HCT116 (cell line): ENCODE data around the gene BAD. TPM values are rescaled to one million over a fixed set of nuclear protein-coding genes. Genes with fewer than 3 reads are reported as not detected.

Experiments
- ATAC-seq: fragments of 200-7000 bp; cut with Tn5 transposase; 2 replicates; pipeline ENCODE4 v1.9.1; 2020; ENCODE audit warnings: mild to moderate bottlenecking, moderate library complexity
- BruUV-seq: library from RNA; stranded (reverse); fragments of 400-500 nt; replicated peaks from 2 replicates; lab custom pipeline; 2021; lab: Mats Ljungman, UMichigan
- CTCF ChIA-PET: fragments of 300-600 bp; sonication (Branson Sonifier 250); formaldehyde crosslinking; loops from one replicate; lab custom pipeline; 2021; ENCODE audit warnings: antibody characterized with exemption; lab: Charles Lee
- POLR2A ChIA-PET: fragments of 300-600, 350-600 bp; sonication (Branson Sonifier 250); formaldehyde crosslinking; loops from one replicate; lab custom pipeline; 2021; ENCODE audit warnings: antibody characterized with exemption; lab: Charles Lee
- RAD21 ChIA-PET, 2 experiments: fragments of 300-600 bp; sonication (Branson Sonifier 250); formaldehyde crosslinking; loops; one replicate each; lab custom pipeline; 2023; ENCODE audit warnings: low total read pairs in 2 of 2; ENCODE audit not compliant: uncharacterized antibody in 2 of 2, unreplicated experiment in 2 of 2, low non-redundant PET in 1 of 2; lab: Charles Lee
- DNase-seq: peaks from one replicate; pipeline ENCODE4 v3.0.0-alpha.2; 2010; ENCODE audit warnings: low read depth, low spot score
- H2AFZ ChIP-seq: fragments of 200-600 bp; shearing (Covaris generic), sonication (generic); 2 replicates; pipeline ENCODE4 v1.6.1; 2017; ENCODE audit warnings: low read depth, mixed run types, mixed read lengths, antibody characterized with exemption, low read length; ENCODE audit not compliant: poor library complexity, severe bottlenecking
- H3K27ac ChIP-seq: 2 replicates; pipeline ENCODE4 v1.5.1; 2012; ENCODE audit warnings: low read depth, low read length
- H3K27me3 ChIP-seq: fragments of 200-600 bp; sonication (generic); 2 replicates; pipeline ENCODE4 v1.6.1; 2016; ENCODE audit warnings: mixed run types, low read length, mixed read lengths; ENCODE audit not compliant: insufficient read depth
- H3K36me3 ChIP-seq, 2 experiments: fragments of 200-500 bp in 1 of 2; fragments of 200-600 bp in 1 of 2; sonication (Bioruptor generic) in 1 of 2; sonication (generic) in 1 of 2; 2 replicates each; pipeline versions ENCODE4 v1.5.1 to v1.6.1; 2014 to 2016; ENCODE audit warnings: low read length in 2 of 2, inconsistent platforms in 1 of 2, mixed read lengths in 1 of 2, mixed run types in 1 of 2; ENCODE audit not compliant: insufficient read depth in 2 of 2, control insufficient read depth in 1 of 2
- H3K4me1 ChIP-seq, 2 experiments: fragments of 200-600 bp in 1 of 2; sonication (generic) in 1 of 2; 2 replicates each; pipeline versions ENCODE4 v1.5.1 to v1.6.1; 2012 to 2017; ENCODE audit warnings: low read length in 2 of 2, inconsistent platforms in 1 of 2, mild to moderate bottlenecking in 1 of 2, mixed read lengths in 1 of 2, mixed run types in 1 of 2, moderate library complexity in 1 of 2; ENCODE audit not compliant: insufficient read depth in 2 of 2, control insufficient read depth in 1 of 2
- H3K4me2 ChIP-seq: fragments of 200-600 bp; sonication (generic); 2 replicates; pipeline ENCODE4 v1.6.1; 2017; ENCODE audit warnings: mixed run types, low read length, mixed read lengths
- H3K4me3 ChIP-seq, 2 experiments: fragments of 200-600 bp in 1 of 2; sonication (generic) in 1 of 2; replicated peaks in 1 of 2; 2 replicates each; pipeline ENCODE4 v1.5.1; 2011 to 2016; ENCODE audit warnings: low read length in 2 of 2, control low read depth in 1 of 2, low read depth in 1 of 2, mild to moderate bottlenecking in 1 of 2, mixed read lengths in 1 of 2, mixed run types in 1 of 2
- H3K79me2 ChIP-seq: fragments of 200-600 bp; sonication (generic); 2 replicates; pipeline ENCODE4 v1.6.1; 2017; ENCODE audit warnings: mild to moderate bottlenecking, mixed run types, low read length, moderate library complexity, mixed read lengths; ENCODE audit not compliant: insufficient read depth
- H3K9ac ChIP-seq: fragments of 200-600 bp; sonication (generic); 2 replicates; pipeline ENCODE4 v1.6.1; 2016; ENCODE audit warnings: low read length, mixed read lengths
- H3K9me2 ChIP-seq: fragments of 200-600 bp; sonication (generic), shearing (Covaris generic); 2 replicates; pipeline ENCODE4 v1.6.1; 2017; ENCODE audit warnings: mixed run types, mild to moderate bottlenecking, moderate library complexity; ENCODE audit not compliant: insufficient read depth
- H3K9me3 ChIP-seq, 2 experiments: fragments of 200-500 bp in 1 of 2; fragments of 200-600 bp in 1 of 2; sonication (Bioruptor generic) in 1 of 2; sonication (generic) in 1 of 2; 2 replicates each; pipeline ENCODE4 v1.6.1; 2014 to 2017; ENCODE audit warnings: low read length in 2 of 2, mixed read lengths in 2 of 2, inconsistent platforms in 1 of 2, low read depth in 1 of 2, mild to moderate bottlenecking in 1 of 2, mixed run types in 1 of 2, moderate library complexity in 1 of 2; ENCODE audit not compliant: control insufficient read depth in 1 of 2, insufficient read depth in 1 of 2
- H4K20me1 ChIP-seq: fragments of 200-600 bp; sonication (generic), shearing (Covaris generic); 2 replicates; pipeline ENCODE4 v1.6.1; 2017; ENCODE audit warnings: mixed run types, mild to moderate bottlenecking, moderate library complexity; ENCODE audit not compliant: insufficient read depth
- CEBPB ChIP-seq: IDR thresholded peaks from 2 replicates; pipeline ENCODE4 v1.6.1; 2012; ENCODE audit warnings: low read depth
- CTCF ChIP-seq, 3 experiments: fragments of 200-600 bp in 1 of 3; sonication (generic) in 1 of 3; IDR thresholded peaks in 2 of 3; conservative IDR thresholded peaks in 1 of 3; 2 replicates each; pipeline ENCODE4 v1.5.1; 2012 to 2017; ENCODE audit warnings: low read depth in 2 of 3, low read length in 2 of 3, antibody characterized with exemption in 1 of 3, borderline replicate concordance in 1 of 3, control low read depth in 1 of 3, mild to moderate bottlenecking in 1 of 3, mixed read lengths in 1 of 3, mixed run types in 1 of 3, moderate library complexity in 1 of 3; ENCODE audit not compliant: insufficient read depth in 1 of 3
- EZH2 ChIP-seq: fragments of 200-600 bp; sonication (generic); IDR thresholded peaks from 2 replicates; pipeline ENCODE4 v1.6.1; 2017; ENCODE audit warnings: antibody characterized with exemption, mixed run types
- EZH2phosphoT487 ChIP-seq: fragments of 200-600 bp; IDR thresholded peaks from 2 replicates; pipeline ENCODE4 v1.6.1; 2018; ENCODE audit warnings: antibody characterized with exemption, borderline replicate concordance
- POLR2A ChIP-seq: IDR thresholded peaks from 2 replicates; pipeline ENCODE4 v1.7.0; 2011; ENCODE audit warnings: borderline replicate concordance; ENCODE audit not compliant: insufficient read depth, insufficient read length; ENCODE audit errors: extremely low read depth
- POLR2AphosphoS5 ChIP-seq: IDR thresholded peaks from 2 replicates; pipeline ENCODE4 v1.6.1; 2011; ENCODE audit warnings: mild to moderate bottlenecking, low read depth, low read length, moderate library complexity
- REST ChIP-seq: IDR thresholded peaks from 2 replicates; pipeline ENCODE4 v1.6.1; 2012; ENCODE audit warnings: low read depth
- SIN3A ChIP-seq: IDR thresholded peaks from 2 replicates; pipeline ENCODE4 v1.6.1; 2012; ENCODE audit warnings: low read depth
- TCF7L2 ChIP-seq: IDR thresholded peaks from 2 replicates; pipeline ENCODE4 v1.7.0; 2011; ENCODE audit warnings: borderline replicate concordance, inconsistent platforms; ENCODE audit not compliant: insufficient read depth, insufficient read length; ENCODE audit errors: extremely low read depth
- ZFX ChIP-seq: fragments of 450-650 bp; IDR thresholded peaks from 2 replicates; pipeline ENCODE4 v1.6.1; 2017
- intact Hi-C: fragments of 100-400 bp; cut with micrococcal nuclease; formaldehyde crosslinking; loops from 2 replicates; pipeline ENCODE4 v1.10.0; 2022
- total RNA-seq: library from RNA; stranded (reverse); gene quantifications from one replicate; pipeline ENCODE4 v1.2.1, GENCODE V29; 2021; ENCODE audit not compliant: unreplicated experiment

Gene BAD
- total RNA-seq, 1 experiment from 2014 or later: 51.9 TPM

- H3K27ac ChIP-seq: peak overlapping the region; percentile 89
- no peak overlapping the region for H2AFZ ChIP-seq
- H4K20me1 ChIP-seq: no peaks in the 10 kb centered on the region
- ChIA-PET CTCF (interaction anchor here (1.1 to 1.5 kb wide), 4 partner anchors 18 to 105 kb away, joined by 3 to 11 read pairs (median 4); partner anchors contain the start of genes NUDT22 and TRPT1), POLR2A (interaction anchor here (0.9 to 1.9 kb wide), 3 partner anchors 17 to 66 kb away, joined by 3 to 10 read pairs (median 7); partner anchors contain the start of genes PRDX5 and TRMT112), RAD21 (interaction anchor here in 1 of 2 experiments (1.3 kb wide), 1 partner anchor 47 kb away, joined by 4 read pairs; no protein-coding TSS in a partner anchor)
- TF ChIP-seq POLR2AphosphoS5 (no peak), TCF7L2 (no peak), SIN3A (no peak)
- no TSS peak for BruUV-seq
- H3K4me3 ChIP-seq: peak overlapping the region; percentile 96 to 98
- H3K4me2 ChIP-seq: peak overlapping the region; percentile 95
- peaks cover 9 to 25% of the 10 kb centered on the region in 2 experiments; a peak in 3 of 4 replicates for H3K36me3 ChIP-seq
- peak overlapping the region; percentile 97 for H3K9ac ChIP-seq
- peaks cover 27 to 66% of the 10 kb centered on the region in 2 experiments for H3K4me1 ChIP-seq
- peaks cover 35% of the 10 kb centered on the region for H3K79me2 ChIP-seq
- no peaks in the 10 kb centered on the region for H3K27me3 ChIP-seq
- DNase-seq: no peak
- intact Hi-C loops: loop anchor here (2.0 kb wide), 1 partner anchor 53 kb away; the partner anchor contains the start of gene ESRRA
- H3K9me3 ChIP-seq: no peaks in the 10 kb centered on the region
- H3K9me2 ChIP-seq: no peaks in the 10 kb centered on the region
- no peak for ATAC-seq
Measured at GRCh38 chr11:64251753-64252002, 32.8 kb downstream of the BAD start.

- no peaks in the 10 kb centered on the region for H3K9me2 ChIP-seq
- intact Hi-C loops: loop anchor here (2.0 kb wide), 1 partner anchor 54 kb away; the partner anchor contains the start of gene ESRRA
- CTCF ChIA-PET: interaction anchor here (1.1 to 1.8 kb wide), 7 partner anchors 10 to 105 kb away, joined by 3 to 11 read pairs (median 4); partner anchors contain the start of genes FKBP2, NUDT22 and TRPT1
- ATAC-seq (peak; percentile 59), DNase-seq (no peak)
- peak within 1 kb of the TSS; percentile 97 for H3K9ac ChIP-seq
- H3K27me3 ChIP-seq: no peaks in the 10 kb centered on the region
- peak within 1 kb of the TSS; percentile 89 for H3K27ac ChIP-seq
- H3K36me3 ChIP-seq: peaks cover 6 to 20% of the 10 kb centered on the region in 2 experiments; a peak in 3 of 4 replicates
- peak within 1 kb of the TSS; percentile 96 to 98 for H3K4me3 ChIP-seq
- H3K9me3 ChIP-seq: no peaks in the 10 kb centered on the region
- peaks cover 24 to 61% of the 10 kb centered on the region in 2 experiments for H3K4me1 ChIP-seq
- H2AFZ ChIP-seq: no peak within 1 kb of the TSS
- peaks cover 37% of the 10 kb centered on the region for H3K79me2 ChIP-seq
- H4K20me1 ChIP-seq: no peaks in the 10 kb centered on the region
- RAD21 ChIA-PET: interaction anchor here in 1 of 2 experiments (1.3 kb wide), 1 partner anchor 47 kb away, joined by 4 read pairs; no protein-coding TSS in a partner anchor
- H3K4me2 ChIP-seq: peak within 1 kb of the TSS; percentile 95
- TF ChIP-seq CTCF (IDR thresholded peaks at IDR 0.05 in 2 of 3, conservative IDR thresholded peaks at IDR 0.05 in 1 of 3; ENCODE audit: borderline replicate concordance in 1 of 3, insufficient read depth in 1 of 3, low read depth in 2 of 3, low read length in 2 of 3) (peak in 2 of 3 experiments; percentile 52 to 66; a peak in 4 of 6 replicates), EZH2 (no peak), CEBPB (no peak), TCF7L2 (no peak), EZH2phosphoT487 (no peak), REST (no peak), ZFX (peak; percentile 20; the same call in 1 of the 2 replicates), POLR2AphosphoS5 (peak; percentile 87), POLR2A (peak; percentile 66)
- BruUV-seq: no TSS peak
- POLR2A ChIA-PET: interaction anchor here (0.9 to 1.9 kb wide), 3 partner anchors 16 to 66 kb away, joined by 3 to 10 read pairs (median 7); partner anchors contain the start of genes PRDX5 and TRMT112
Measured at GRCh38 chr11:64251016-64251752, 33.3 kb downstream of the BAD start, which contains the start of gene PLCB3. Gene PLCB3, plus strand, starts transcription at chr11:64251530. Its CDS starts 120 bp downstream, at chr11:64251650.
